GM21526 (cell line): Measurements from ENCODE around the gene KSR1.

Experiments used
- ATAC-seq: cut with Tn5 transposase; IDR thresholded peaks from one replicate; pipeline ENCODE4 v1.9.1; 2021; ENCODE audit warnings: moderate library complexity; ENCODE audit not compliant: unreplicated experiment, low FRiP score

Gene KSR1

GRCh38 chr17:27579304-27579703 lies 123.1 kb downstream of the KSR1 start:
- no peak for ATAC-seq

DNA sequence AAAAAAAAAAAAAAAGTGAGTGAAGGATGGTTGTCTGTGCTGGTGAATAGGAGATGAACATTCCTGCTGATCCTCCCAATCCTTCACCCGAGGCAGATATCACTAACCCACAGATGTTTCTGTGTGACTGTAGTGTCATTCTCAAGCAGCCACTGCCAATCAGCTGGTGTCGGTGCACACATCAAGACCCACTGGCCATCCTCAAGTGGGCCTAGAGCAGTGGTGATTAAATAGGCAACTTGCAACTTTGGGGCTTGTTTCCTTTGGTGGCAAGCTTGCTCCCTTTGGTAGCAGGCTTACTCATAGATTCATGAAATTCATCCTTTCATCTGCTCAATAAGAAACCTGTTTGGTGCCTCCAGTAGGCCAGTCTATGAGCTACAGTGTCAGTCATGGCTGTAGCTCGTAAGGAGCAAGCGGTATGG lies 123.7 kb downstream of the KSR1 start:
- ATAC-seq = no peak

- ATAC-seq = no peak
Measured at GRCh38 chr17:27581016-27581415, 124.8 kb downstream of the KSR1 start.

GRCh38 chr17:27582696-27583095 lies 126.4 kb downstream of the KSR1 start:
- ATAC-seq = no peak

DNA sequence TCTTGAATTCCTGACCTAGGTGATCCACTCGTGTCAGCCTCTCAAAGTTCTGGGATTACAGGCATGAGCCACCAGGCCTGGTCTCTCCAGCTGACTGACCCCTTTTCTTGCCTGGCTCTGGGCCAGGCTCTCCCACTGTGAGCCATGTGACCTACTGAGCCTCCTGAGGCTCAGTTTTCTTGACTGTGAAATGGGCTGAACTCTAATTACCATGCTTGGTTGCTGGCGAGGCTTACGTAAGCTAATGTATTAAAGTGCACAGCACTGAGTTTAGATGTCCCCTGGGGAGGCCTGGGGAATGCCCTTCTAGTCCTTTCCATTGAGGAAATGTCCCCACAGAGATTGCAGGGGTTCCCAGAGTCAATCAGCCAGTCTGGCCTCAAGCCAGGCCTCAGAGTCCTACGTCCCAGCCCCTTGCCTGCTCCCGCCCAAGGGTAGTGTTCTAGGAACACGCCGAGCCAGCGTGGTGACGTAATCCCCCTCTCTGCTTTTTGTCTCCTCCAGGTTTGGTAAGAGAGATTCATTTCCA lies 129.0 kb downstream of the KSR1 start:
- ATAC-seq = no peak

GRCh38 chr17:27585792-27586191 lies 129.5 kb downstream of the KSR1 start:
- no peak for ATAC-seq

- ATAC-seq = no peak
Measured at GRCh38 chr17:27586203-27586721, 130.0 kb downstream of the KSR1 start.

DNA sequence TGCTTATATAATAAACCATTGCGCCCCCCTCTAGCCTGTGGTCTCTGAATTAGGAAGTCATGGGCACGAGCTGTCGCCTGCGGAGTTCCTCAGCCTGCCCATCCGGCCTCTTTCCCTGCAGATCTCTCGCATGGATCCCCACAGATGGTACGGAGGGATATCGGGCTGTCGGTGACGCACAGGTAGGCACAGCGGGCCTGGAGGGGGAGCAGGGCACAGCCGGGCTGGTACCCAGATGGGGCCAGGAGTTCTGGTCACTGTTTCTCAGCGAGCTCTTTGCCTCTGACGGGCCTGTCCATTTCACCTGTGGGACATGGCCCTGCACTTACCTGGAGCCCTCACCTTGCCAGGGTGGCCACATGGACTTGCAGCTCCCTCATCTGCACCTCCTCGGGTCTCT lies 132.1 kb downstream of the KSR1 start:
- no peak for ATAC-seq

DNA sequence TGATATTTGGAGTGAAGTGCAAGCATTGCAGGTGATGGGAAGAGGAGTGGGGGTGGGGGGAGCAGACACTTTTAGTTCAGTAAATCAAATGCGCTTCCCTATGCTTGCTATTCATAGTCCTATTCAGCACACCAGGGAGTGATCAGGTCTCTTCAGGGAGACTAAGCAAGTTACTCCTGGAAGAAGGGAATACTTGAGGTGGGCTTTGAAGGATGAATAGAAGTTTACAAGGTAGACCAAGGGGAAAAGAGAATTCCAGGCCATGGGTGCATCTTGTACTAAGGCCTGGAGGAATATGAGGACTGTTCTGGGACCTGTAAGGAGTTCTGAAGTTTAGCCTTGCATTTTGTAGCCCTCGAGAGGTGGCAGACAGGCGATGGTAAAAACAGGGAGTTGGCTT lies 134.6 kb downstream of the KSR1 start:
- no peak for ATAC-seq

- ATAC-seq = no peak
Measured at GRCh38 chr17:27591986-27592385, 135.7 kb downstream of the KSR1 start.

- ATAC-seq = no peak
Measured at GRCh38 chr17:27593232-27593856, 137.1 kb downstream of the KSR1 start.

DNA sequence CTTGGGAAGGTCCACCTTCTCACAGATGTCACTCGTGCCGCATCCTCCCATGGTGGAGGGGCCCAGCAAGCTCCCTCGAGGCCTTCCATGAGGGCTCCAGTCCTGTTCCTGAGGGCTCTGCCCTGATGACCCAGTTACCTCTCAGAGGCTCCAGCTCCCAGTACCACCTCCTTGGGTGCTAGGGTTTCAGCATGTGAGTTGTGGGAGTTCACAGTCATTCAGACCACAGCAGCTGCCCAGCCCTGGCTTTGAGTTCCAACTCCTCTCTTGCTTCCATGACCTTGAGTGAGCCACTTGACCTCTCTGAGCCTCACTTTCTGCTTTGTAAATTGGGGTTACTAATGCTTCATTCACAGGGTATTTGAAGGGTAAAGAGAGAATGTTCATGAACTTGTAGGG lies 137.6 kb downstream of the KSR1 start:
- ATAC-seq = no peak

GRCh38 chr17:27595208-27595607 lies 139.0 kb downstream of the KSR1 start:
- no peak for ATAC-seq

GRCh38 chr17:27596096-27596495 lies 139.8 kb downstream of the KSR1 start:
- no peak for ATAC-seq

GRCh38 chr17:27596566-27597187 lies 140.4 kb downstream of the KSR1 start:
- ATAC-seq = no peak

DNA sequence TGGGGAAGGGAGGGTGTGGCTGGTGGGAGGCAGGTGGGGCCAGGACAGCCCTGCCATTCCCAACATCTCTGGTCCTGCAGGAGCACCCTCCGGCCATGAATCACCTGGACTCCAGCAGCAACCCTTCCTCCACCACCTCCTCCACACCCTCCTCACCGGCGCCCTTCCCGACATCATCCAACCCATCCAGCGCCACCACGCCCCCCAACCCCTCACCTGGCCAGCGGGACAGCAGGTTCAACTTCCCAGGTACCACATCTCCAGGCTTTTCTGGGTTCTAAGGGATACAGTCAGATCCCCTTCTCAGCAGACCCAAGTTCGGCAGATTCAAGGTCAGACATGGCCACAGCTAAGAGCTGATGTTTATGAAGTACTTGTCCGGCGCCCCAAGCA lies 140.9 kb downstream of the KSR1 start:
- no peak for ATAC-seq

DNA sequence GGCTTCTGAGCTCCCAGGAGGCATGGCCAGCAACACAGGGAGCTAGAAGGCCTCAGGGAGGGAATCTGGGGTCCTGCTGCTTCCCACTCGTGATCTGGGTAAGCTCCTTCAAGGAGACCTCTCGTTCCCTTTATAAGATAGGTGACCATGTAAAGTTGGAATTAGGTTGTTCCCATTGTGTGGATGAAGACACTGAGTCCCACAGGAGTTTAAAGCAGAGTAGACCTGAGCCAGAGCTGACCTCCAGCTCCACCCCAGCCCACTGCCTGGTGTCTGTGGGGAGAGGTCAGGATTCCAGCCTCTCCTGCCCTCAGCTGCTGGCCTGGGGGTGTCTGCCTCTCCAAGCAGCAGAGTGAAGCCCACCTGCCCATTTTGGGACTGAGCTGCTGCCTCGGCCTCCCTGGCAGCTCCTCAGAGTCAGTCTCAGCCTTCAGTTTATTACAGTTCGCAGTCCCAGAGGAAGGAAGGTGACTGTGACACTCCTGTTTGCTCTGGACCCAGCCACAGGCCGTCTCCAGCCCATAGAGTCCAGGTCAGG lies 141.6 kb downstream of the KSR1 start:
- ATAC-seq = no peak

DNA sequence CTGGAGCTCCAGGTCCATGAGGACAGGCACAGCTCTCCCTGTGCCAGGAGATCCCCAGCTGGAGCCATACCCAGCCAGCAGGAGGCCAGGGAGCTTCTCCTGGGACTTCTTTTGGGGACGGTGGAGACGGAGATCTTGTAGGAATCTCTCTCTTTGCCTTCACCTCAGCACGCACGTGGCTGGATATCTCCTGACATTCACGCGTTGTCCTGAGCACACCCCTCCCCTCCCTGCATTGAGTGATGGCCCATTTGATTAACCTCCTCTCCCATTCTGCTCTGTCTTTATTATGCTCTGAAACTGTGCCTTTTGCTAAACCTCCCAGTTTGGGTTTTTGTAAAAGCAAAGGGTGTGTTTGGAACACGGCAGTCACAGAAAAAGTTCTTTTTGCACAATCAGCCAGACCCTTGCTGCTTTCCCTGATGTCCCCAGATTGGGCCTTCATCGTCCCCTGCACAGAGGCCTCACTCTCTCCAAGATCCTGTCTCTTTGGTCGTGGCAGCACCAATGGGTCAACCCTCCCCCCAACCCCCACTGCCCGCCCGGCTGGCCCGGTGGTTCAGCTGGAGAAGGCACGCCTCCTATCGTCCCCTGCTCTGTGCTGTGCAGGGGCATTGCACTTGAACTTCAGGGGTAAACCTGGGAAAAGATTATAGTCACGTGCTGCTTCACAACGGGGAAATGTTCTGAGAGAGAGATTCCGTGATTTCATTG lies 142.2 kb downstream of the KSR1 start:
- no peak for ATAC-seq

GRCh38 chr17:27600471-27600870 lies 144.2 kb downstream of the KSR1 start:
- ATAC-seq = no peak

DNA sequence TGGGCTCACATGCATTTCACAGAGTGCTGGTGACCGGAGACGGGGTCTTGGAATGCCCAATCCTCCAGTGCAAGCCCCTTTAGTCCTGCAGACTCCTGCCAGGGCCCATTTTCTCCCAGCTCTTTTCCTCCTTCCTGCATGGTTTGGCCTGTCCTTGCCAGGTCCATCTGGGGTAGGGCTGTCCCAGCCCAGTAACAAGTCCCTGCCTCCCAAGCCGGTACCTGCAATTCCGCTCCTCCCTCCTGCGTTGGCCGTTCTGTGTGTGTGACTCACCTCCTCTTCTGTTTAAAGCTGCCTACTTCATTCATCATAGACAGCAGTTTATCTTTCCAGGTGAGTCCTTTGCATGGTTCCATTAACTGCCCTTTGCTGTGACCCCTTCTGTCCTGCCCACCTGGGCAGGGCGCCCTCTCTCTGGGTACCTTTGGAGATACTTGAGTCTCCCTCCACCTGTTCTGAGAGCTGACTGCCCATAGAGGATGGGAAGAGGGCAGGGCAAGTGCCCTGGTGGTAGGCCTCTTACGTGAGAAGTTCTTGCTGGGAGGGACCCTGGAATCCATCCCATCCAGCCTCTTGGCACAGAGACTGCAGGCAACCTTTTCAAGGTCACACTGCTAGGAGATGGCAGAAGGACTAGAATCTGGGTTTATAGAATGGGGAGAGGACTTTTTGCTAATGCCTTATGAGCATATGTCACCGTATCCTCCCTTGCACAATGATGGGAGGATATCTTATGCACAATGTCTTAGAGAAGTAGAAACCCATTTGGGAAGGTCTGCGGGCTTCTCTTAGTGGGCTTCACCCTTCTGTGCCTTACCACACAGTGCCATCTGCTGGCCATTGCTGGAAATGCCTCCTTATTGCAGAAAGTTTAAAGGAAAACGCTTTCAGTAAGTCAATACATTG lies 145.1 kb downstream of the KSR1 start:
- no peak for ATAC-seq
